PC-3 (cell line): ENCODE results near the gene MYL10. TPM values are rescaled to one million over a fixed set of nuclear protein-coding genes. Genes with fewer than 3 reads are reported as not detected.
"Not testable (repeated sequence)": the region's sequence is repeated elsewhere in the genome, so short reads cannot be mapped to it uniquely, and the experiment has no call there.

Source experiments
- ATAC-seq: fragments of 200-7000 bp; cut with Tn5 transposase; 2 replicates; pipeline ENCODE4 v1.9.1; 2020; ENCODE audit warnings: mild to moderate bottlenecking, moderate library complexity
- BruUV-seq: library from RNA; stranded (reverse); fragments of 400-500 nt; replicated peaks from 2 replicates; lab custom pipeline; 2021; lab: Mats Ljungman, UMichigan
- CTCF ChIA-PET: fragments of 300-600 bp; sonication (Branson Sonifier 250); formaldehyde crosslinking; loops from one replicate; lab custom pipeline; 2022; ENCODE audit warnings: antibody characterized with exemption; lab: Charles Lee
- POLR2A ChIA-PET: fragments of 300-600 bp; sonication (Branson Sonifier 250); formaldehyde crosslinking; loops from one replicate; lab custom pipeline; 2022; ENCODE audit warnings: antibody characterized with exemption; ENCODE audit not compliant: unreplicated experiment; lab: Charles Lee
- DNase-seq: peaks from one replicate; pipeline ENCODE4 v3.0.0-alpha.2; 2015
- H2AFZ ChIP-seq: fragments of 300-600 bp; sonication (generic); 2 replicates; pipeline ENCODE4 v1.6.0; 2016; ENCODE audit warnings: antibody characterized with exemption, low read length
- H3F3A ChIP-seq: fragments of 300-600 bp; sonication (generic); one replicate; pipeline ENCODE4 v1.6.0; 2017; ENCODE audit warnings: antibody characterized with exemption, low read length, control low read depth, mild to moderate bottlenecking; ENCODE audit not compliant: unreplicated experiment
- H3K27ac ChIP-seq: fragments of 300-600 bp; sonication (generic); 2 replicates; pipeline ENCODE4 v1.5.1; 2016; ENCODE audit warnings: mild to moderate bottlenecking, low read length
- H3K27me3 ChIP-seq: fragments of 300-600 bp; sonication (generic); 2 replicates; pipeline ENCODE4 v1.6.1; 2016; ENCODE audit warnings: low read length, mixed read lengths
- H3K36me3 ChIP-seq: fragments of 300-600 bp; sonication (generic); 2 replicates; pipeline ENCODE4 v1.6.1; 2016; ENCODE audit warnings: low read depth, mixed run types, low read length, mixed read lengths
- H3K4me1 ChIP-seq: fragments of 300-600 bp; sonication (generic); 2 replicates; pipeline ENCODE4 v1.5.1; 2016; ENCODE audit warnings: low read length; ENCODE audit not compliant: insufficient read depth
- H3K4me2 ChIP-seq: fragments of 300-600 bp; sonication (generic); 2 replicates; pipeline ENCODE4 v1.6.0; 2016; ENCODE audit warnings: low read length
- H3K4me3 ChIP-seq: fragments of 300-600 bp; sonication (generic); 2 replicates; pipeline ENCODE4 v1.5.1; 2016; ENCODE audit warnings: mild to moderate bottlenecking, low read length, mixed read lengths
- H3K79me2 ChIP-seq: fragments of 300-600 bp; sonication (generic); 2 replicates; pipeline ENCODE4 v1.6.1; 2017; ENCODE audit warnings: low read length, mixed read lengths
- H3K9ac ChIP-seq: fragments of 300-600 bp; sonication (generic); 2 replicates; pipeline ENCODE4 v1.6.0; 2016; ENCODE audit warnings: mild to moderate bottlenecking, low read length
- H3K9me2 ChIP-seq: fragments of 300-600 bp; sonication (generic); replicated peaks from 2 replicates; pipeline ENCODE4 v1.6.1; 2016; ENCODE audit warnings: mixed run types, low read length, mixed read lengths
- H3K9me3 ChIP-seq: fragments of 300-600 bp; sonication (generic); 2 replicates; pipeline ENCODE4 v1.6.1; 2016; ENCODE audit warnings: low read length, mixed read lengths
- H4K20me1 ChIP-seq: fragments of 300-600 bp; sonication (generic); 2 replicates; pipeline ENCODE4 v1.6.1; 2016; ENCODE audit warnings: low read length, mixed read lengths
- CTCF ChIP-seq: fragments of 300-600 bp; sonication (generic); conservative IDR thresholded peaks from 2 replicates; pipeline ENCODE4 v1.5.1; 2017; ENCODE audit warnings: antibody characterized with exemption, low read depth, mild to moderate bottlenecking, low read length
- EZH2 ChIP-seq: fragments of 300-600 bp; sonication (generic); IDR thresholded peaks from one replicate; pipeline ENCODE4 v1.6.1; 2017; ENCODE audit warnings: antibody characterized with exemption, mild to moderate bottlenecking, low read length; ENCODE audit not compliant: unreplicated experiment
- EZH2phosphoT487 ChIP-seq: fragments of 300-600 bp; sonication (generic); IDR thresholded peaks from 2 replicates; pipeline ENCODE4 v1.6.1; 2018; ENCODE audit warnings: mild to moderate bottlenecking, antibody characterized with exemption, low read length, borderline replicate concordance
- intact Hi-C: fragments of 100-400 bp; cut with micrococcal nuclease; formaldehyde crosslinking; loops from 2 replicates; pipeline ENCODE4 v1.9.0; 2023
- total RNA-seq: library from RNA; depleted of rRNA; stranded (reverse); fragments of >200 nt; gene quantifications from 2 replicates; pipeline ENCODE4 v1.2.3, GENCODE V29; 2014

MYL10 gene
- total RNA-seq, 1 experiment from 2014 or later = 0.69 TPM

GRCh38 chr7:101606498-101606923 is 22.6 kb downstream of the MYL10 start:
- no peak for TF ChIP-seq CTCF
- no peak for TF ChIP-seq EZH2phosphoT487
- no peak for TF ChIP-seq EZH2
- intact Hi-C loops = no loop called here
- no peak for ATAC-seq

GRCh38 chr7:101605611-101606497 is 23.2 kb downstream of the MYL10 start:
- intact Hi-C loops = no loop called here

More at GRCh38 chr7:101606498-101606923, 22.6 kb downstream of the MYL10 start:
- Histone ChIP-seq H3K9ac (no peak overlapping the region), H3K4me3 (no peak overlapping the region), H3K27ac (no peak overlapping the region), H3K9me2 (no peaks in the 10 kb centered on the region), H3K36me3 (no peaks in the 10 kb centered on the region), H3K27me3 (no peaks in the 10 kb centered on the region), H2AFZ (no peak overlapping the region), H3K9me3 (no peaks in the 10 kb centered on the region), H4K20me1 (no peaks in the 10 kb centered on the region), H3K79me2 (no peaks in the 10 kb centered on the region), H3K4me1 (peaks cover 9% of the 10 kb centered on the region; the same call in 1 of the 2 replicates), H3F3A (no peaks in the 10 kb centered on the region), H3K4me2 (no peak overlapping the region)
- no TSS peak for BruUV-seq
- DNase-seq = no peak
- CTCF ChIA-PET = no interaction called here
- POLR2A ChIA-PET = no interaction called here

GRCh38 chr7:101604934-101605332 is 24.2 kb downstream of the MYL10 start:
- DNase-seq, H4K20me1 ChIP-seq, POLR2A ChIA-PET, H3K4me2 ChIP-seq, H3K9me2 ChIP-seq, H3K27me3 ChIP-seq, BruUV-seq, H3K4me3 ChIP-seq, H2AFZ ChIP-seq, H3K27ac ChIP-seq, H3K4me1 ChIP-seq, H3F3A ChIP-seq, H3K36me3 ChIP-seq, H3K9ac ChIP-seq, H3K79me2 ChIP-seq, ATAC-seq, H3K9me3 ChIP-seq, CTCF ChIA-PET: not testable (repeated sequence)
- intact Hi-C loops = loop anchor here (5.0 kb wide), 1 partner anchor 667 kb away; no protein-coding TSS in a partner anchor

More at GRCh38 chr7:101605611-101606497, 23.2 kb downstream of the MYL10 start:
- Histone ChIP-seq H3K9me2 (no peaks in the 10 kb centered on the region), H2AFZ (no peak overlapping the region), H3K4me1 (peaks cover 9% of the 10 kb centered on the region; the same call in 1 of the 2 replicates), H3K27ac (no peak overlapping the region), H3K27me3 (no peaks in the 10 kb centered on the region), H3K9me3 (no peaks in the 10 kb centered on the region), H3K9ac (no peak overlapping the region), H4K20me1 (no peaks in the 10 kb centered on the region), H3K4me3 (no peak overlapping the region), H3K36me3 (no peaks in the 10 kb centered on the region), H3F3A (no peaks in the 10 kb centered on the region), H3K4me2 (no peak overlapping the region), H3K79me2 (no peaks in the 10 kb centered on the region)
- POLR2A ChIA-PET = no interaction called here
- CTCF ChIA-PET = no interaction called here
- DNase-seq (no peak), ATAC-seq (no peak)
- no peak for TF ChIP-seq EZH2
- BruUV-seq = no TSS peak
